Head of caudate nucleus (tissue), 42 donors: Measurements from ENCODE around the gene STARD10.

Source experiments
- DNase-seq, 42 donors: peaks; one replicate each; pipeline versions ENCODE4 v3.0.0 to v3.0.0-alpha.2; 2020 to 2021; ENCODE audit warnings: mixed read lengths in 7 of 42
- intact Hi-C: fragments of 100-400 bp; cut with DNase I; formaldehyde crosslinking; loops from one replicate; pipeline ENCODE4 v1.15.0; 2022

Gene STARD10, protein sequence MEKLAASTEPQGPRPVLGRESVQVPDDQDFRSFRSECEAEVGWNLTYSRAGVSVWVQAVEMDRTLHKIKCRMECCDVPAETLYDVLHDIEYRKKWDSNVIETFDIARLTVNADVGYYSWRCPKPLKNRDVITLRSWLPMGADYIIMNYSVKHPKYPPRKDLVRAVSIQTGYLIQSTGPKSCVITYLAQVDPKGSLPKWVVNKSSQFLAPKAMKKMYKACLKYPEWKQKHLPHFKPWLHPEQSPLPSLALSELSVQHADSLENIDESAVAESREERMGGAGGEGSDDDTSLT

GRCh38 chr11:72793425-72794367 lies at the start of gene STARD10:
Gene STARD10 (minus strand): TSS chr11:72794047. CDS start chr11:72781181, 12,866 bp downstream.
- peak; percentile 92 to 99 (median 97) for DNase-seq

DNA sequence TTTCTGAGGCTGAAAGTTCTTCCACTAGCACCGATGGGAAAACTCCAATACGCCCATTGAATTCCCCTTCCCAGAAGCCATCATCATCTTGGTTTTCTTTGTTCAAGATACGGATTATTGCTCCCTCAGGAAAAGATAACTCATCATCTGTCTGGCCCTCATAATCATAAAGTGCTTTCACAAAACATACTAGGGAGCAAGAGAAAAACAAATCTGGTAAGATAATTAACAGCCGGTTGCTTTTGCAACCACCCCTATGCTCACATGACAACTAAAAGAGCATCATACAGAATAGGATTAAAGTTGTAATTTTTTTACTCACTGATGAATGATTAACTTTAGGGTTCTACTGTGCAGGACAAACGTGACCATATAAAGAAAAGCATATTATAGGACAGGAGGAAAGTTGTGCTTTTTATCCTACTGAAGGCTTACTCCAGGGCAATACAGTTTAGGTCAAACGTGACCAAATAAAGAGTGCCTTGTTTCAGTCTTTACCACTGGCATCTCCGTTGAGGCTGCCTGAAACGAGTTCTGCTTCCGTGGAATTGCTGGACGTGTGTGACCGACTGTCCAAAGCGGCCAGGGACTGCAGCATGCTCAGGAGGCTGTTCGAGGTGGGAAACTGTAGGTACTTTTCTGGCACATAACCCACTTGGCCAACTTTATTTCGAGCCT lies 48.9 kb upstream of the STARD10 start:
- DNase-seq: peak in 1 of 42 donors; percentile 31
- intact Hi-C loops: no loop called here

More at GRCh38 chr11:72793425-72794367, at the start of gene STARD10:
- intact Hi-C loops: loop anchor here (2.0 kb wide), 1 partner anchor 69 kb away; no protein-coding TSS in a partner anchor

DNA sequence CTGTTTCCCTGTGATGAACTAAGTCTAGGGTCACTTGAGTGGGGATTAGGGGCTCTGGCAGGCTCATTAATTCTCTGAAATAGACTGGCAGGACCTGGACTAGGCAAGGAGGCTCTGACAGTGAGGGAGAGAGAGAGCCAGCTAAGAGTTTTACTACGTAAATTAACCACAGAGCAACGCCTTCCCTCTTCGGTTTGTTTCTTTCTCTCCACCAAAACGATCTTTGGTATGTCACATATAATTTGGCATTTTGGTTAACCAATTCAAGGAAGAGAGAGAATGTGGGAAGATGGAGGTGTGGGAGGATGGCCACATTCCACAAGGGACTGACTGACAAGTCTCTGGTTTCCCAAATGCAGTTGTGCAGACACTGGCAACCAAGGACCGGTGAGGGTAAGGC lies 48.3 kb upstream of the STARD10 start:
- no peak for DNase-seq
- intact Hi-C loops: no loop called here

DNA sequence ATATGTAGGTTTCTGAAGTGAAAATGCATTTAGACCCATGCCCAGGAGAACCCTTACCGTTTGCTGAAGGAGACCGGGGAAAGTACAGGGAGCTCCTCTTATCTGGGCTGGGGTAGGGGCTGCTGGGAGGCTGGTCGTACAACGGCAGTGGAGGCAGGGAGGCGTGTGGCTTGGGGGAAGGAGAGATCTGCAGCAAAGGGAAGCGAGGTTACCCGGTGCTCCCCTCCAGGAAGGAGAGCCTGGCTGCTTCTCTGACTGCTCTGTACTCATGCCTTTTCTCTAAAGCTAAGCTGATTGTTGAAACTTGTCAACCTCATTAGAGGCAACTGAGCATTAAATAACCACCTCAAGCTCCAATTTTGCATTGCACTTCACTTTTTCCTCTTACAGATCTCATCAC lies 47.5 kb upstream of the STARD10 start:
- DNase-seq: no peak
- intact Hi-C loops: no loop called here

DNA sequence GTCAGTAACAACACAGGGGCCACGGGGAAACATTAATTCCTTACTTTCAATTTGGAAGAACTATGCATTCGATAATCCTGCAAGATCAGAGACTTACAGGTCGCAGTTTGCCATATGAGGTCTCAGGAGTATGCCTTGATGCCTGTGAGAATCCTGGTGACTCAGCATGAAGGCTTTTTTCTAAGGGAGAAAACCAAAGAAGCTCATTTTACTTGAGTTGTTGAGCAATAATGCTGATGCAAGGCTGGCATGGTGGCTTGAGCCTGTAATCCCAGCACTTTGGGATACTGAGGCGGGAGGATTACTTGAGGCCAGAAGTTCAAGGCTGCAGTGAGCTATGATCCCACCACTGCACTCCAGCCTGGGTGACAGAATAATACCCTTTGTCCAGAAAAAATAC lies 46.9 kb upstream of the STARD10 start:
- DNase-seq: no peak
- intact Hi-C loops: no loop called here

- peak in 1 of 42 donors; percentile 18 for DNase-seq
- intact Hi-C loops: loop anchor here (10.0 kb wide), 1 partner anchor 306 kb away; the partner anchor contains the start of gene FCHSD2
Observed at GRCh38 chr11:72838691-72839305, 45.0 kb upstream of the STARD10 start.

DNA sequence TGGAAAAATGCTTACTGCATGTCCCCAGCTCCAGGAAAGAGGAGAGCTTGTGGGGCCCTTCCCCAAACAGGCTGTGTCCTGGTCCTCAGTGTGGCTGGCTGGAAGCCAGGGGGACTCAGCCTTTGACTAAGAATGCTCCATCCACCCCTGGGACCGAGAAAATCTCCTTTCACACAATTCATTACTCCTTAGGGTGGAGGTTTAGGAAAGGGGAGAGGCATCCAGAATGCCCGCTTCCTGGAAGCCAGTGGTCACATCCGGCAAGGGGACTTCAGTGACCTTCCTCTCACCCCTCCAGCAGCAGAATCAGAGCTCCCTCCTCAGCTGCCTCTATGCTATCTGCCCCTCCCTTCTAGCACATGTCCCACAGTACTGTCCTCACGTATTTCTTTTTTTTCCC lies 42.3 kb upstream of the STARD10 start:
- intact Hi-C loops: loop anchor here (10.0 kb wide), 1 partner anchor 309 kb away; the partner anchor contains the start of gene FCHSD2
- peak in 3 of 42 donors; percentile 18 to 33 (median 32) for DNase-seq

DNA sequence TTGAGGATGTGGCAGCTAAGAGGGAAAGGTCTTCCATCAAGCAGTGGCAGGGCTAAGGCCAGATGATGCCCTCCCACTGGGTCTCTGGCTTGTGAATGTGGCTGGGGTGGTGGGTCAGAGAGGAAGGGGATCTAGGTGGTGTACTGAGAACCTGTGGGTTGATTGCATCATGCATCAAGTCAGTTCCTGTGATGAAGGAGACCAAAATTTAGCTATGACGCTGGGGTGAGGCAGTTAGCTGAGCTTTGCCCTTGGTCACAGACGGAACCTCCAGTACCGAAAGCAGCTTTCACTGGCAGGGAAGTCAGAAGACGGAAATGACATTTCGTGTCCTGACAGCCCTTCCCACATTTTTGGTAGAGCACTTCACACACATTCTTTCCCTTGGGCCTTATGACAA lies 41.1 kb upstream of the STARD10 start:
- peak in 3 of 42 donors; percentile 11 to 40 (median 31) for DNase-seq
- intact Hi-C loops: loop anchor here (5.0 to 10.0 kb wide), 2 partner anchors 310 to 342 kb away; partner anchors contain the start of gene FCHSD2

GRCh38 chr11:72833811-72834493 lies 40.1 kb upstream of the STARD10 start:
- intact Hi-C loops: loop anchor here (5.0 to 10.0 kb wide), 2 partner anchors 311 to 343 kb away; partner anchors contain the start of gene FCHSD2
- peak in 24 of 42 donors; percentile 37 to 78 (median 58) for DNase-seq

GRCh38 chr11:72833083-72833733 lies 39.4 kb upstream of the STARD10 start:
- intact Hi-C loops: loop anchor here (5.0 to 10.0 kb wide), 2 partner anchors 312 to 344 kb away; partner anchors contain the start of gene FCHSD2
- peak in 2 of 42 donors; percentile 29 to 31 for DNase-seq

DNA sequence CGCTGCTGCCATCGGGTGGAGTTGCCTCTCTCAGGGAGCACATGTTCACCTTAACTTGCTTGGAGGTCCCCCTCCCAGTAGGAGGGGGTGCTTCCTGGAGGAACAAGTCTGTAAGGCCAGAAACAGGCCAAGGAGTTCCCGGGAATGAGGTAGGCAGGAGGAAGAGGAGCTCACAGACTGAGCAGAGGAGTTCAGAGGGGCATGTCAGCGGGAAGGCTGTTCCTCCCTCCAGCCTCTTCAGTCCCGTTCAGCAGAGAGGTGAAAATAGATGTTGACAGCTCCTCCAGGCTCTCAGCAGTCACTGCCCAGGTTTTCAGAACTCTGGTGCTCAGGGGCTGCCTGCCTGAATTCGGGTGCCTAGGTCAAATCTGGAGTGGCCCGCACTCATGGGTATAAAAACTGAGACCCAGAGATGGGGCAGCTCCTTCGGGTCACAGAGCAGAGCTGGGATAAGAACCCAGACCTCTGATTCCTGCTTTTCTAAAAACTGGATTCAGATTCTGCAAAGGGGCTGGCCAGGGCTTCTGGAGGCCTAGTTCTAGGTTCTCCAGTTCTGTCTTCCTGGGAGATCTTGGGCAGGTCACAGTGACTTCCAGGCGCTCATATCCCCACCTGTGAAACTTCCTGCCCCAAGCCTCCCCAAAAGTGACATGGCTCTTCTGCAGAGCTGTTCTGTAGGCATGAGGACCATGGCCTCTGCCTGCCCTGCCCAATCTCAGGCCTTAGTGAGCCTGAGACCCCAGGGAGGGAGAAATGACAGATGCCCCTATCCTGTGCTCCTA lies 38.6 kb upstream of the STARD10 start:
- intact Hi-C loops: loop anchor here (5.0 to 10.0 kb wide), 2 partner anchors 312 to 345 kb away; partner anchors contain the start of gene FCHSD2

GRCh38 chr11:72831521-72832300 lies 37.9 kb upstream of the STARD10 start:
- DNase-seq: peak; percentile 79 to 96 (median 90)
- intact Hi-C loops: loop anchor here (5.0 to 10.0 kb wide), 2 partner anchors 313 to 346 kb away; partner anchors contain the start of gene FCHSD2

More for the DNA sequence above, 38.6 kb upstream of the STARD10 start:
- DNase-seq: peak in 2 of 42 donors; percentile 32 to 36

GRCh38 chr11:72829884-72830533 lies 36.2 kb upstream of the STARD10 start:
- intact Hi-C loops: loop anchor here (5.0 to 10.0 kb wide), 2 partner anchors 315 to 347 kb away; partner anchors contain the start of gene FCHSD2
- DNase-seq: peak in 1 of 42 donors; percentile 34

GRCh38 chr11:72829178-72829577 lies 35.3 kb upstream of the STARD10 start:
- peak in 1 of 42 donors; percentile 35 for DNase-seq
- intact Hi-C loops: no loop called here

DNA sequence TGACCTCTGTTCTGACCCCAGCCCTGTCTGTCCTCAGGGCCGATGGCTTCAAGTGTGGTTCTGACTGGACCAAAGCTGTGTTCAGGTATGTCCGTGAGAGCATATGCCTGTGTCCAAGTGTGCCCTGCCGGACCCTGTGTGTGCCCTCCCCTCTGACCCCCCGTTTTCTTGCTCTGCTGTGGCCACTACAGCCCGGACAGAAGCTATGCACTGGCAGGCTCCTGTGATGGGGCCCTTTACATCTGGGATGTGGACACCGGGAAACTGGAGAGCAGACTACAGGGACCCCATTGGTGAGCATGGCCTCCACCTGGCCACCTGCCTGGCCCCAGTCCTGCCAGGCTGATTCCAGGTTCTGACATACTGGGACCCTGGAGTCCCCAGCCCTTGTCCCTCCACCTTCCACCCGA lies 34.9 kb upstream of the STARD10 start:
- peak in 1 of 42 donors; percentile 28 for DNase-seq
- intact Hi-C loops: no loop called here
